HEK293 (cell line): Measurements from ENCODE around the gene GRM4.

Experiments
- TCF7L2 ChIP-seq: IDR thresholded peaks from 2 replicates; pipeline ENCODE4 v1.6.1; 2011; ENCODE audit warnings: low read depth, mild to moderate bottlenecking, inconsistent platforms, low read length, moderate library complexity, borderline replicate concordance
- ZNF138 ChIP-seq: fragments of 450-650 bp; formaldehyde crosslinking; IDR thresholded peaks from 2 replicates; pipeline ENCODE4 v1.5.1; 2016; ENCODE audit warnings: missing biosample characterization, missing genetic modification characterization, borderline replicate concordance
- ZNF24 ChIP-seq: fragments of 450-650 bp; formaldehyde crosslinking; IDR thresholded peaks from 2 replicates; pipeline ENCODE4 v1.5.1; 2016; ENCODE audit warnings: missing biosample characterization, missing genetic modification characterization
- ZNF610 ChIP-seq: fragments of 450-650 bp; formaldehyde crosslinking; IDR thresholded peaks from 2 replicates; pipeline ENCODE4 v1.5.1; 2016; ENCODE audit warnings: missing biosample characterization, missing genetic modification characterization, borderline replicate concordance
- ZNF791 ChIP-seq: fragments of 450-650 bp; formaldehyde crosslinking; IDR thresholded peaks from 2 replicates; pipeline ENCODE4 v1.5.1; 2016; ENCODE audit warnings: missing biosample characterization, missing genetic modification characterization
- TF ChIP-seq, protein P1 (sequence below): fragments of 450-650 bp; formaldehyde crosslinking; IDR thresholded peaks from 2 replicates; pipeline ENCODE4 v1.5.1; 2016; ENCODE audit warnings: missing biosample characterization, missing genetic modification characterization
- TF ChIP-seq, protein P2 (sequence below): fragments of 450-650 bp; formaldehyde crosslinking; IDR thresholded peaks from 2 replicates; pipeline ENCODE4 v1.5.1; 2016; ENCODE audit warnings: missing biosample characterization, missing genetic modification characterization
- TF ChIP-seq, protein P3 (sequence below): IDR thresholded peaks from 2 replicates; pipeline ENCODE4 v1.6.1; 2011; ENCODE audit warnings: mild to moderate bottlenecking, low read depth, low read length, borderline replicate concordance

DNA sequence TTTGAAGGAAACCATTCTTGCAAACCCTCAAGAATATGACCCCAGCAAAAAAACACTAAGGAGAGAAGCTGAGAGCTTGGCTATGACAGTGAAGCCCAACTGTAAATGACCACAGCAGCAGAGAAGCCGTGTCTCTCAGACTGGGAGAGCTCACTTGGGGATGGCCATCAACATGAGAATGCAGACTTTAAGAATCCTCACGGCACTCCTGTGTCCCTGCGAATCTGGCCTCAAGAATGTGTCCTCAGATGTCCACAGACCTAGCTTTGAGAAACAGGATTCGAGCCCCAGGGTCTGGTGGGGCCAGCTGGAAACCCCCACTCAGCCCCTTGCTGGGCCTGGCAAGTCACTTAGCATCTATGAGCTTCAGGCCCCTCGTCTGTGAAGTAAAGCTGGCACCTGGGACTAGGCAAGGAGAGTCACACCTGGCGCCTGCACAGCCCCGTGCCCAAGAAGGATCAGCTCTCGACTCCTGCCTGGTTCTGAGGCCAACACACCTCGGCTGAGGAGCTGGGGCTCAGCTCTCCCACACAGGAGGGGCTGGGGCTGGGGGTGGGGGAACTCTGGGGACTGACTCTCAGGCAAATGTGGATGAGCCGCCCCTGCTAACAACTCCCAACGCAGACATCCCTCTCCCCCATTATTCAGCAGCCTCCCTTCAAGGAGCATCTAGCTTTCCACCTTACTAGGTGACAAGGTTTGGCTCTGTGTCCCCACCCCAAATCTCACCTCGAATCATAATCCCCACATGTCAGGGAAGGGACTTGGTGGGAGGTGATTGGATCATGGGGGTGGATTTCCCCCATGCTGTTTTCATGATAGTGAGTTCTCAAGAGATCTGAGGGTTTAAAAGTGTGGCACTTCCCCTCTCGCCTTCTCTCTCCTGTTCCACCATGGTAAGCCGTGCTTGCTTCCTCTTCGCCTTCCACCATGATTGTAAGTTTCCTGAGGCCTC, 97.7 kb downstream of the GRM4 start:
- TF ChIP-seq ZNF791 (tag by site-specific recombination) (no peak), TCF7L2 (no peak), ZNF138 (no peak), ZNF610 (tag by site-specific recombination) (no peak), ZNF24 (tag by site-specific recombination) (no peak)
- TF ChIP-seq, protein P1, sequence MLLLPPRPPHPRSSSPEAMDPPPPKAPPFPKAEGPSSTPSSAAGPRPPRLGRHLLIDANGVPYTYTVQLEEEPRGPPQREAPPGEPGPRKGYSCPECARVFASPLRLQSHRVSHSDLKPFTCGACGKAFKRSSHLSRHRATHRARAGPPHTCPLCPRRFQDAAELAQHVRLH (tag by site-specific recombination) = no peak
- TF ChIP-seq, protein P2, sequence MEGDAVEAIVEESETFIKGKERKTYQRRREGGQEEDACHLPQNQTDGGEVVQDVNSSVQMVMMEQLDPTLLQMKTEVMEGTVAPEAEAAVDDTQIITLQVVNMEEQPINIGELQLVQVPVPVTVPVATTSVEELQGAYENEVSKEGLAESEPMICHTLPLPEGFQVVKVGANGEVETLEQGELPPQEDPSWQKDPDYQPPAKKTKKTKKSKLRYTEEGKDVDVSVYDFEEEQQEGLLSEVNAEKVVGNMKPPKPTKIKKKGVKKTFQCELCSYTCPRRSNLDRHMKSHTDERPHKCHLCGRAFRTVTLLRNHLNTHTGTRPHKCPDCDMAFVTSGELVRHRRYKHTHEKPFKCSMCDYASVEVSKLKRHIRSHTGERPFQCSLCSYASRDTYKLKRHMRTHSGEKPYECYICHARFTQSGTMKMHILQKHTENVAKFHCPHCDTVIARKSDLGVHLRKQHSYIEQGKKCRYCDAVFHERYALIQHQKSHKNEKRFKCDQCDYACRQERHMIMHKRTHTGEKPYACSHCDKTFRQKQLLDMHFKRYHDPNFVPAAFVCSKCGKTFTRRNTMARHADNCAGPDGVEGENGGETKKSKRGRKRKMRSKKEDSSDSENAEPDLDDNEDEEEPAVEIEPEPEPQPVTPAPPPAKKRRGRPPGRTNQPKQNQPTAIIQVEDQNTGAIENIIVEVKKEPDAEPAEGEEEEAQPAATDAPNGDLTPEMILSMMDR = no peak
- TF ChIP-seq, protein P3, sequence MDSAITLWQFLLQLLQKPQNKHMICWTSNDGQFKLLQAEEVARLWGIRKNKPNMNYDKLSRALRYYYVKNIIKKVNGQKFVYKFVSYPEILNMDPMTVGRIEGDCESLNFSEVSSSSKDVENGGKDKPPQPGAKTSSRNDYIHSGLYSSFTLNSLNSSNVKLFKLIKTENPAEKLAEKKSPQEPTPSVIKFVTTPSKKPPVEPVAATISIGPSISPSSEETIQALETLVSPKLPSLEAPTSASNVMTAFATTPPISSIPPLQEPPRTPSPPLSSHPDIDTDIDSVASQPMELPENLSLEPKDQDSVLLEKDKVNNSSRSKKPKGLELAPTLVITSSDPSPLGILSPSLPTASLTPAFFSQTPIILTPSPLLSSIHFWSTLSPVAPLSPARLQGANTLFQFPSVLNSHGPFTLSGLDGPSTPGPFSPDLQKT = no peak
